ENCODE measurements around the gene DMGDH.

The DMGDH gene

DNA sequence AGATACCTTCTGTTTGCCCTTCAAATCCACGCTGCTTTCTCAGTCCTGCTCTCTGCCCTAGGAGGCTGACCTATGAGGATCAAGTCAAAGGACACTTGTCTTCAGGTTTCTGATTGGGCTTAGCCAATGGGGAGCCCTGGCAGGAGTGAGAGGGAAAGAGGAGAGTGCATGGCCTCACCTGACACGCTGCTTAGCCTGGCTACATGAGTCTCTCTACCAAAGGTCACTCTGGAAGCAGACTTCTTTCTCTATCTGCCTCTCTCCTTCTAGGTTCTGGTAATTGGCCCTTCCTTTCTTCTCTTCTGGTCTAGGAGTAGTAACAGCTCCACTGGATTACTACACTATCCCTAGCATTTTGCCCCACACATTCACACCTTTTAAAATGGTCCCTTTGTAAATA is 97.5 kb downstream of the DMGDH start:
- DNase-seq: no peak

DNA sequence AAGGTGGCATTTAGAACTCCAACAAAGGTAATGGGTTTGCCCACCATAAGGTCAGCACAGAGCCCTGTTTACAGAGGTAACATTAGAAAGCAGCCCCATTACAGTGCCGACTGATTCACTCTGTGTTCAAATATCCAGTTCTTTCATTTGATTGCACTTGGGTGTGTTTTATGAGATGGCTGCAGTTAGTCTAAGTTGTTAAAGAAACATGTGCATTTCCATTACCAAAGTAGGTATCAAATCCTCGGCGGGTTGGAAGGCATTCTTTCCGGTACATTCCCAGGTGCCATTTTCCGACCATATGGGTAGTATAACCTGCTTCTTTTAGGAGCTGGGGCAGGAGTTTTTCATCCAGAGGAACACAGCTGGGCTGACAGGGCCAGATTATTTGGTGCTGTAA is 100.7 kb downstream of the DMGDH start:
- DNase-seq: no peak

DNA sequence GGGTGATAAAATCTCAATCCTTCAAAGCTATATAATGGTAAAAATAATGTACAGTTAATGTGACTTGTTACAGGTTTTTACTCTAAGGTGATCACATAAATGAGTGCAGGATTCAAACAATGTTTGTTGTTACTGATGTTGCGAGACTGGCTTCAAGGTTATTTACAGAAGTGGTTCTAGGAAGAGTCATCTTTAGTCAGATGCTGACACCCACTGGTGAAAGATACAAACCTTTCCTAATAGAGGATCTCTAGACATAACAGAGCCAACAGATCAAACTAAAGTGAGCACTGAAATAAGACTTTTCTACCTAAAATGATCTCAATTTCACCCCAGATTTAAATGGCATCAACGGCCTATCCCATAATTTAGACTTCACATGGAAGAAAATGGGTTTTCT is 104.6 kb downstream of the DMGDH start:
- DNase-seq: peak; percentile 6 to 67

DNA sequence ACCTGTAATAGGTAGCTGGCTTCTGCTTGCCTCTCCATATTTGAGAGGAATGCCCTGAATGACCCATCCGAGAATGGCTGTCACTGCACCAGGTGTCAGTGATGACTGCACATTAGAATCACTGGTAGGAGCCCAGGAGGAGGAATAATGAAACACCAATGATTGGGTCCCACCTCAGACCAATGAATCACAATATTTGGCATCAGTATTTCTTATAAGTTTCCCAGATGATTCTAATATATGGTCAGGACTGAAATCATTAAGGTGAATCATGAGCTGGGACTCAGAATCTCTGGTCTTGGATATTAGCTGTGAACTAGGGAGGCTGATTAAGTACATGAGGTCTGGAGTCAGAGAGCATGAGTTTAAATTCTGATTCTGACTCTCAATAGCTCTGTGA is 107.7 kb downstream of the DMGDH start:
- DNase-seq: no peak

DNA sequence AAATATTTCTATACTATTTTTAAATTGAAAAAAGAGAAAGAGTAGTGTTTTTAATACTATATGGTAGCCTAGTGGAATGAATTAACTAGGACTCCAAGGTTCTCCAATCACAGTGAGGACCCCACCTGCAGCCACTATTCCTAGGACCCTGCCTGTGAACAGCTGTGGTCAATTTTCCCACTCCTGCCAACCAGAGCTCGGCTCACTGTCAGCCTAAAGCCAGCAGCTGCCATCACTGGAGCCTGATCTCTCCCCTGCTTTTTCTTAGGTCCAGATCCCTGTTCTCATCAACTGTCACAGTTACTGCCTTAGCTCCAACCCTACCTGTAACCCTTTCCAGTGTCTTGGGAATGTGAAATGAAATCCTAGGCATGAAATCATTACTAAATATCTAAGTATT is 109.7 kb downstream of the DMGDH start:
- peak in 1 of 2 experiments; percentile 32 for DNase-seq

DNA sequence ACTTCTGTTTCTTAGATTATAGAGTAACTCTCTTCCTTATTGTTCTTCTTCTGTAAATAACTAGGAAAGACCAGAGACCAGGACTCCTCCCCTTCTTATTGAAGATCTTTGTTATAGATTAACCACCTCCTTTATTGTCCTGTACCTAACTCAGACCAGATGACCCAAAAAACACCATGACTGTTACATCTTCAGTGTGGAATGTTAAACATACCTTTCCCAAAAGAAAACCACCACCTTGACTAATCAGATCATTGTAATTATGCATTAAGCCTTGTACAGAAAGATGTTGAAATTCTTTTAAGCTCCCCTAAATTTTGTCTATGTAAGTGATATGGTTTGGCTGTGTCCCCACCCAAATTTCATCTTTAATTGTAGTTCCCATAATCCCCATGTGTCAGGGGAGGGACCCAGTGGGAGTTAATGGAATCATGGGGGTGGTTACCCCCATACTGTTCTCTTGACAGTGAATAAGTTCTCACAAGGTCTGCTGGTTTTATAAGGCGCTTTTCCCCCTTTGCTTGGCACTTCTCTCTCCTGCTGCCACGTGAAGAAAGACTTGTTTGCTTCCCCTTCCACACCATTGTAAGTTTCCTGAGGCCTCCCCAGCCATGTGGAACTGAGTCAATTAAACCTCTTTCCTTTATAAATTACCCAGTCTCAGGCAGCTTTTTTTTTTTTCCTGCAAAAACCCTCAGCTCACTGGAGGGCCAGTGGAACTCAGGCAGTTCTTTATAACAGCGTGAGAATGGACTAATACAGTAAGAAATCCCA is 110.6 kb downstream of the DMGDH start:
- DNase-seq: no peak

DNA sequence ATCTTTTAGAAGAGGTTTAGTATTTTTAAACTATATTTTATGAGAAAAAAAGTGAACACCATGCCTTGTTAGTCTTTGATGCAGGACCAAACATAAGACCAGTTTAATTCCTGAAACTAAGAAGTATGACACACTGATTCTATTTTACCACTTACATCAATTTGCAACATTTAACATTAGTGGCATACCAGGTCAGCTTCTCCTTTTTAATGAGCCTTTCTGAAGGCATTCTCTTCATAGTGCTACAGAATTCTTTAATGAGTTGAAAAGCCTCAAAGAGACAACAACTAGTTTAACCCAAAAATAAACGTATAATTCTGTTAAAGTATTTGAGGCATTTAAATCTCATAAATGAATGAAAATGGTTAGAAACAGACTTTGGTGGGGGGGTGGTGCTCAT is 112.6 kb downstream of the DMGDH start:
- DNase-seq: no peak

DNA sequence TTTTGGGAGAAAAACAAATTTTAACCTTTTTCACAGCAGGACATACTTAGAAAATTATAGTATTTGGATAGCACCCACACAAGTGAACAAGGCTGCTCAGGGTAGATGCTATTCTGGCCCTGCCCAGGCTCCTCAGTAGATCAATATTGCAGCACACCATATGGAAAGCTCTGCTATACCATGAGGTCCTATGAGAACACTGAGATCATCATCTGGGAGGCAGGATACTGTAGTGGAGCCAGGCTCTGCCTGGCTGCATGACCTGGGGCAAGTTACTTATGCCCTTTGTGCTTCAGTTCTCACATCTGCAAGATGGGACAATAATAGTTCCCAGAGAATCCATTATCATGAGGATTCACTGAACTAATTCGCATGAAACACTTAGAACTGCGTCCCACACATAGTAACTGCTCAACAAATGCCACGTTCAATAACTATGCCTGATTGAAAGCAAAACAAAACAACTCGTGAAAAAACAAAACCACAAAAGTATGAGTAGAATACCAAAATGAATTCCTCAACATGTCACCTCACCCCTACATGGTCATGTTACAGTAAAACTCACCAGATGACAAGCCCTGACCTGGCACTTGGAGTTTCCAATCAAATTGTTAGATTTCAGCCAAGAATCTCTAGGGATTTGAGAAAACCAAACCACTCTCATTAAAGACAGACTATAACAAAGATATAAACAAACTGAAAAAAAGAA is 116.2 kb downstream of the DMGDH start:
- DNase-seq: no peak

Measured in NCI-H524 (cell line).